Fibroblast of skin of right biceps (primary cell): ENCODE data around the gene MYO7A.
A peak's percentile ranks its signal among the peaks of the same experiment; 100 is the strongest.

Experiments used
- DNase-seq: peaks from one replicate; pipeline ENCODE4 v3.0.0-alpha.2; 2013

Gene MYO7A

GRCh38 chr11:77147668-77148321 is 19.7 kb downstream of the MYO7A start:
- DNase-seq, result no peak

- DNase-seq, result no peak
Measured at GRCh38 chr11:77148963-77149715, 21.1 kb downstream of the MYO7A start.

GRCh38 chr11:77149716-77150392 is 21.8 kb downstream of the MYO7A start:
- DNase-seq, result no peak

GRCh38 chr11:77150836-77151235 is 22.8 kb downstream of the MYO7A start:
- DNase-seq, result no peak

- DNase-seq, result peak; percentile 19
Measured at GRCh38 chr11:77151804-77152509, 23.9 kb downstream of the MYO7A start.

GRCh38 chr11:77152846-77153245 is 24.8 kb downstream of the MYO7A start:
- no peak for DNase-seq

GRCh38 chr11:77153276-77154185 is 25.5 kb downstream of the MYO7A start:
- no peak for DNase-seq

GRCh38 chr11:77154381-77155081 is 26.5 kb downstream of the MYO7A start:
- DNase-seq, result no peak

GRCh38 chr11:77155082-77155475 is 27.0 kb downstream of the MYO7A start:
- DNase-seq, result no peak

GRCh38 chr11:77155556-77156130 is 27.6 kb downstream of the MYO7A start:
- no peak for DNase-seq

- no peak for DNase-seq
Measured at GRCh38 chr11:77156396-77157195, 28.6 kb downstream of the MYO7A start.

GRCh38 chr11:77158041-77158695 is 30.1 kb downstream of the MYO7A start:
- no peak for DNase-seq

- no peak for DNase-seq
Measured at GRCh38 chr11:77159219-77159936, 31.3 kb downstream of the MYO7A start.

GRCh38 chr11:77159937-77160495 is 32.0 kb downstream of the MYO7A start:
- no peak for DNase-seq

- DNase-seq, result no peak
Measured at GRCh38 chr11:77163271-77163670, 35.2 kb downstream of the MYO7A start.

GRCh38 chr11:77165066-77165465 is 37.0 kb downstream of the MYO7A start:
- DNase-seq, result no peak

GRCh38 chr11:77166021-77166420 is 38.0 kb downstream of the MYO7A start:
- no peak for DNase-seq

GRCh38 chr11:77167111-77167626 is 39.1 kb downstream of the MYO7A start:
- no peak for DNase-seq
